ENCODE data around the gene ERC2.

ERC2 gene

DNA sequence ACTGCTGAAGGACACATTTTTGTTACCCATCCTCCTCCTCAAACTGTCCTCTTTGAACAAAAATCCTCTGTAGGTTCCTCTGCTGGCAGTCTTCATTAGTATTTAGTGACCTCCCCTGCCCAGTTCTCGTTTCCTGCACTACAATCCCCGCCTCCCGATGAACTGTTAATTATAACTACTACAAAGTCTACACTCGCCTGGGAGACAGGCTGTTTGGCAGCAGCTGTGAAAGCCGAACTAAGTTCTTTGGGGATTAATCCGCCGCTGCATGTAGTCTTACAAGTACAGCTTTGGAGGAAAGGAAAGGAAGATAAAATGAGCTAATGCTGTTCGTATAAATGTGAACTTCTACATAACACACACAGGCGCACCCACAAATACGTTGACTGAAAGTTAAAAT, 821.2 kb downstream of the ERC2 start:
- peaks cover 5 to 7% of the 10 kb centered on the region in 2 donors for H3K9me3 Mint-ChIP-seq
- peaks cover 0 to 7% of the 10 kb centered on the region in 2 donors for H3K27me3 Mint-ChIP-seq
- no peak overlapping the region for H3K27ac Mint-ChIP-seq
- ATAC-seq (replicated peaks) (no peak), DNase-seq (no peak)
- no peaks in the 10 kb centered on the region for H3K4me1 Mint-ChIP-seq (ENCODE audit: low read depth in 2 of 2)
- H3K36me3 Mint-ChIP-seq (ENCODE audit: insufficient read depth): peaks cover 2% of the 10 kb centered on the region
- H3K4me3 Mint-ChIP-seq: no peak overlapping the region

DNA sequence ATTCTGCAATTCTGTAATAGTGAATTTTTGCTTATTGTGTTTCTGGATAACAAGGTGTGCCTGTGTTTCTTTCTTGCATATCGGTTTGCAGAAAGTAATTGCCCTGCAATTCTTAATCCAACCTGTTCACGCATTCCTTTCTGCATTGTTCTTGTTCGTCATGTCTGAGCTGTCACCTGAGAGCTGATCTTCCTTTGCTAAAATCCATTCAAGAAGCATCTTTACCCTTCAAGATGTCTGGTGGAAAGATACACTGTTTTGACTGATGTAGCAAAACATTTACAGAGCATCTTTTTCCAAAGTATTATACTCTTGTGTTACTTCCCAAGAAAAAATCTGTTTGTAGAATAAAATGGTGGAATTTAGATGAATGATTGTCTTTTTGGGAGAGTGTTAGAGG, 822.1 kb downstream of the ERC2 start:
- no peaks in the 10 kb centered on the region for H3K4me1 Mint-ChIP-seq (ENCODE audit: low read depth in 2 of 2)
- no peak for DNase-seq
- no peak overlapping the region for H3K4me3 Mint-ChIP-seq
- peaks cover 0 to 7% of the 10 kb centered on the region in 2 donors for H3K27me3 Mint-ChIP-seq
- peaks cover 5 to 7% of the 10 kb centered on the region in 2 donors for H3K9me3 Mint-ChIP-seq
- H3K36me3 Mint-ChIP-seq (ENCODE audit: insufficient read depth): peaks cover 2% of the 10 kb centered on the region
- no peak for ATAC-seq (replicated peaks)
- H3K27ac Mint-ChIP-seq: no peak overlapping the region

DNA sequence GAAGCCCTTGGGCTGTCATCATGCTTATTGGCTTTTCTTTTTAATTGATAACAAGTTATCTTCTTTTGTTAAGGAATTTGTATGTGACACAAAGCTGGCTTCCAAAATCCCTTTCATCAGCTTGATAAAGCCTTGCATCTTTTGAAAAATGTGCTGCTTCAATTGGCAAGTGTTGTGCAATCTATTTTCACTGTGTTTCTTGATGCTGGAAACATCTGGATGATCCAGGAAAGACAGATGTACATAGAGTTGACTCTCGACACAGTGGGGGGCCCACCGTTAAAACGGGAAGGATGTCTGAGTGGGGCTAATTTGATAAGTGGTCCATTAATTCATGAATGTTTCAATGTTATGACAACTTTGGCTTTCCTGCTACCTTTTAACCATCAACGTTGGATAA, 822.8 kb downstream of the ERC2 start:
- Mint-ChIP-seq H3K27ac (no peak overlapping the region), H3K27me3 (peaks cover 0 to 7% of the 10 kb centered on the region in 2 donors), H3K4me1 (ENCODE audit: low read depth in 2 of 2) (no peaks in the 10 kb centered on the region), H3K4me3 (no peak overlapping the region), H3K36me3 (ENCODE audit: insufficient read depth) (no peaks in the 10 kb centered on the region), H3K9me3 (peaks cover 5% of the 10 kb centered on the region in 2 donors)
- ATAC-seq (replicated peaks): no peak
- no peak for DNase-seq

DNA sequence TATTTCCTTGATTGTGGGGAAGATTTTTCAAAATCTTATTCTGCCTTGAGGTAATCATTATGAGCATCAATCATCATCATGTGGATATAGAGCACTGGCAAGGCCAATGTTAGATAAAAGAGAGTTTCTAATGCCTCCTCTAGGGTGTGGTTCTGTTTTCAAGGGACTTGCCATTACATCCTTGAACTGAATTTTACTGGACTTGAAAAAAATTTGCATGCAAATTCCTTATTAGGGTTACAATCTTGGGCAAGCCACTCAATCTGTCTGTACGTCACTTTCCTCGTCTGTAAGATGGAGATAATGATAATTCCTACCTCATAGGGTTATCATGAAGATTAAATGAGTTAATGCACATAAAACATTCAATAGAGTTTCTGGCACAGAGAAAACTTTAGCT, 825.0 kb downstream of the ERC2 start:
- DNase-seq (no peak), ATAC-seq (replicated peaks) (no peak)
- H3K27me3 Mint-ChIP-seq: peaks cover 0 to 7% of the 10 kb centered on the region in 2 donors
- H3K9me3 Mint-ChIP-seq: peaks cover 13 to 18% of the 10 kb centered on the region in 2 donors
- no peaks in the 10 kb centered on the region for H3K4me1 Mint-ChIP-seq (ENCODE audit: low read depth in 2 of 2)
- no peak overlapping the region for H3K27ac Mint-ChIP-seq
- no peaks in the 10 kb centered on the region for H3K36me3 Mint-ChIP-seq (ENCODE audit: insufficient read depth)
- H3K4me3 Mint-ChIP-seq: no peak overlapping the region

DNA sequence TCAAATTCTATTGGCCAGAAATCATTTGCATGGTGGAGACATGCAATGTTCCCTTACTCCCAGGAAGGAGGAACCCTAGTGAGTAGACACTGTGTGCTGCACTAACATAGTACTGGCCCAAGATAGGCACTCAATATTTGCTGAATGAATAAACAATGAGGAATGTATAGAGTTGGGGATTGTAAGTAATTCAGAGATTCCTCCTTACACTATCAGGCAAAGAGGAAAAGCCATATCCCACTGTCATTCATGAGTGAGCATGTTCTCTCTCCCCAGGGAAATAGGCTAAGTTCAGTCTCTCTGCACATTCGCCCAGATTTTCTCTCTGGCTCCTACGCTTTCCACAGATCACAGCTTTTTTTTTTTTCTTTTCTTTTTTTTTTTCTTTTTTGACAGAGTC, 826.3 kb downstream of the ERC2 start:
- Mint-ChIP-seq H3K9me3 (peaks cover 11 to 23% of the 10 kb centered on the region in 2 donors), H3K27ac (no peak overlapping the region), H3K4me1 (ENCODE audit: low read depth in 2 of 2) (no peaks in the 10 kb centered on the region), H3K36me3 (ENCODE audit: insufficient read depth) (no peaks in the 10 kb centered on the region), H3K4me3 (no peak overlapping the region), H3K27me3 (peaks cover 0 to 2% of the 10 kb centered on the region in 2 donors)
- DNase-seq: no peak
- ATAC-seq (replicated peaks): no peak

DNA sequence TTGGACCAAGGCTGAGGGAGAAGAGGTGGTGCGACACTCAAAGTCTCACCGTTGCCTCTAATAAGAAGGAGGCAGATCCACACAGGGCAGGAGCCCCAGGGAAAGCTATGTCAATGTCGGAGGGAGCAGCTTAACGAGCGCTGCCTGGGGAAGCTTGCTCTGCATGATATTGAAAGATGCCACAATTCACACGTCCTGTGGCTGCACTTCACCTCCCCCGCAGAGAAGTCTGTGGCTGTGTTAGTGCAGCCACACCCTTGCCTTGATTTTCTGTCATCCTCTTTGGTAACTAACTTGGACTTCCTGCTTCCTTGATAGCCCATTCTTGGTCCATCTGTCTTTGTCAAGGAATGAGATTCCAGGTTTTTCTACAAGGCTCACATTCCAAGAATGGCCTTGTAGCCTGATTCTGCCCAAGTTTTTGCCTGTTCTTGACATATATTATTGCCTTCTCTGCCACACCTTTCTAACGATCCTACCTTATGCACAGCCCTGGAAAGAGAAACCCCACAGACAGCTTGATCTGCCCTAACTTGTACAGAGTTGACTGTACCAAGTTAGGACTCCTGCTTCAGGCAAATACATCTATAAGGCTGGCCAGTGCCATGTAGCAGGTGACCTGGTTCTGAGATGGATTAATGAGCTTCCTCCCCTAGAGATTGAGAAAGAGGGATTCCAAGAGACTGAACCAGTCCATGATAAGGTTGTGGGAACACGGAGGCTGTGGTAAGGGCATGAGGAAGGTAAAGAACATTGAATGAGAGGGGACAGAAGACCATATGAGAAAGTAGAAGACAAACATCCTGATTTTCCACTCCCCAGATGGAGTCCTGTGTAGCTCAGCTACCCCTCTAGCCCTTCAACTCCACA, 828.1 kb downstream of the ERC2 start:
- H3K27me3 Mint-ChIP-seq: no peaks in the 10 kb centered on the region
- H3K9me3 Mint-ChIP-seq: peaks cover 7 to 28% of the 10 kb centered on the region in 2 donors
- H3K36me3 Mint-ChIP-seq (ENCODE audit: insufficient read depth): no peaks in the 10 kb centered on the region
- ATAC-seq (replicated peaks) (no peak), DNase-seq (no peak)
- H3K27ac Mint-ChIP-seq: no peak overlapping the region
- H3K4me3 Mint-ChIP-seq: no peak overlapping the region
- H3K4me1 Mint-ChIP-seq (ENCODE audit: low read depth in 2 of 2): no peaks in the 10 kb centered on the region

DNA sequence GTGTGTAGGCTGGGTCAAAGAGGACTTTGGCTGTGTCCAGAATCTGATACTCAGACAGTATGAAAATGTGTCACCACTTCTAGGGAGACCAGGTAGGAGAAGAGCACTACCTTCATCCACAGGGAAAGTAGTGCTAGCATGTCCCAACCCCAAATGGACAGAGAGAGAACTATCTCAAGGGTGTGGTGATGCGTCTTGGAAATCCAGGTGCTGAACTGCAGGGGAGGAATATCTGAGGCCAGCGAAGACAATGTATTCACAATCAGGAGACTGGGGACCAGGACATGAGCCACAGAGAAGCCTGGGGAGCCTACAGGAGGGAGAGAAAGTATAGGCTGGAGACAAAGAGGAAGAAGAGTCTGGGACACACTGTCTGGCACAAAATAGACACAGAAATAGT, 829.1 kb downstream of the ERC2 start:
- no peaks in the 10 kb centered on the region for H3K27me3 Mint-ChIP-seq
- ATAC-seq (replicated peaks) (no peak), DNase-seq (no peak)
- peaks cover 7 to 30% of the 10 kb centered on the region in 2 donors for H3K9me3 Mint-ChIP-seq
- no peaks in the 10 kb centered on the region for H3K36me3 Mint-ChIP-seq (ENCODE audit: insufficient read depth)
- no peaks in the 10 kb centered on the region for H3K4me1 Mint-ChIP-seq (ENCODE audit: low read depth in 2 of 2)
- H3K27ac Mint-ChIP-seq: no peak overlapping the region
- H3K4me3 Mint-ChIP-seq: no peak overlapping the region

DNA sequence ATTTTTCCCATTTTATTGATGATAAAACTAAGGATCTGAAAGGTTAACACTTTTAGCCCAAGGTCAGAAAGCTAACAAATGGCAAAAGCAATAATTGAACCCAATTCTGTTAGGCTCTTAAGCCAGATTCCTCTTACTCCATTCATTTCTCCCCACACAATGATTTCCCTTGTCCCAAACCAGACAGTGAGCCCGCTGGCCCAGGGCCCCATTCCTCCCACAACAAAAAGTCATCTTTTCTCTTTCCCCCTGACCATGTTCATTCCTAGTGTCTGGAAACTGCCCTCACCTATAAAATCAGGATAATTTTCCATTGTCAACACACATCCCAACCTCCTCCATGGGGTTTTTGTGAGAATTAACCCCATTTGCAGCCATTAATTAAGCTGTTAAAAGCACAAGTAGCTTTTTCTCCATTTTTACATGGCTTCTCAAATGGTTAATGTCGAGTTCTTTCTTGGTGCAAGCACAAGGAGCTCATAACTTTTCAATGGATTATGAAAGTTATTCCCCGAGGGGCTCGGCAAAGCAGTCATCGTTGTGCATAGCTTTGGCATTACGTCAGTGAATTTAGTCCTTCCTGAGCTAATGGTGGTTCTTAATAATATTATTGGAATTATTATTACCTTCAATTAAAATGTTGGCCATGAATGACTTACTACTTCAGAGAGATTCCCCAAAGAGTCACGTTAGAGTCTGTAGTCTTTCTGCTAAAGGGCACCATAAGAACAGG, 830.2 kb downstream of the ERC2 start:
- H3K27me3 Mint-ChIP-seq: no peaks in the 10 kb centered on the region
- peaks cover 7 to 37% of the 10 kb centered on the region in 2 donors for H3K9me3 Mint-ChIP-seq
- peak overlapping the region in 1 of 2 donors; percentile 13 for H3K27ac Mint-ChIP-seq
- DNase-seq (no peak), ATAC-seq (replicated peaks) (no peak)
- no peaks in the 10 kb centered on the region for H3K4me1 Mint-ChIP-seq (ENCODE audit: low read depth in 2 of 2)
- no peaks in the 10 kb centered on the region for H3K36me3 Mint-ChIP-seq (ENCODE audit: insufficient read depth)
- H3K4me3 Mint-ChIP-seq: no peak overlapping the region

DNA sequence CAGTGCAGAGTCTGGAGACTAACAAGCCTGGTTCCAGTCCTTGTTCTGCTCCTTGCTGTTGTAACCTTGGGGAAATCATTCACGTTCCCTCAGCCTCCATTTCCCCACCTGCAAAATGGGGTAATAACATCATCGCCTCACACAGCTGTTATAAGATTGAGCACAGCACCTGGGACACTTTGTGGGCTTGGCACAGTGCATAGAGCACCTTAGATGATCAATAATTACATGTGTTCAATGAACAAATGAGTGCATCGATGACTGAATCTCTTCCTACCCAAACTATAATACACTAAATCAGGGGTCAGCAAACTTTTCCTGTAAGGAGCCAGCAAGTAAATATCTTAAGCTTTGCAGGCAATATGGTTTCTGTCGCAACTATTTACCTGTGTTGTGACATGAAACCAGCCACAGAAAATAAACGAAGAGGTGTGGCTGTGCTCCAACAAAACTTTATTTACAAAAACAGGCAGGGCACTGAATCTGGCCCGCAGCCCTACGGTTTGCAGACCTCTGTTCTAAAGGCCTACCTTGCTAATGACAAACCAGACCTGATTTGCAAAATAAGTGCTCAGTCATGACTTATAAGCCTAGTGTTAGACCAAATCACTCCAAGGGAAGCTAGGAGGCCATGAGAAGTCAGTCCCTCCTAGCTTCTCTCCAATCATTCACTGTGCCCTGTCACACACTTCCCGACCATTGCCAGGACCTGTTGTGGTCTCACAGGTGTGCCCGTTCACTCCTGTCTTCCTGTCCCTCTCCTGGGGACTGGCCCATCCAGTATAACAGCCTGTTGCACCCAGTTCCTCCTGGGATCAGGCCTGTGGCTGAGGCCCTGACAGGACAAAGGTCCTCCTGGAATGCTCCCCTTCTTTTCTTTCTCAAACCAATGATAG, 831.7 kb downstream of the ERC2 start:
- no peaks in the 10 kb centered on the region for H3K4me1 Mint-ChIP-seq (ENCODE audit: low read depth in 2 of 2)
- no peak for ATAC-seq (replicated peaks)
- no peak overlapping the region for H3K4me3 Mint-ChIP-seq
- H3K27ac Mint-ChIP-seq: no peak overlapping the region
- DNase-seq: no peak
- H3K36me3 Mint-ChIP-seq (ENCODE audit: insufficient read depth): no peaks in the 10 kb centered on the region
- no peaks in the 10 kb centered on the region for H3K27me3 Mint-ChIP-seq
- H3K9me3 Mint-ChIP-seq: peaks cover 15 to 37% of the 10 kb centered on the region in 2 donors

DNA sequence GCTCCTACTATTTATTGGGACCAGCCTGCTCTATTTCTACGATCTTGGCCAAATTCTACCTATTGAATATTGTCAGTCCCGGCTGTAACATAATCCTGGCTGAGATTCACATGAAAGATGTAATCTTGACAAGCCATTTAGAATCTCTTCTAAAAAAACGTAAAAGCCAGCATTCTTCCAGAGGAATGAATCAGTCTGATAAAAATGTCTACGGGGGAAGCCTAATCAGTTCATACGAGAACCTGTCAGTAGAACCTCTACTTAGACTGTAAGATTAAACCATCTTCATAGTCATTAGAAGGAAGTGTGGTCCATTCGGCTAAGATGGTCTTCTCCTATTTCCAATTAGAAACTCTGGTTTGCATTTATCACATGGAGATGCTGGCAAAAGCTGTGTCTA, 833.9 kb downstream of the ERC2 start:
- no peak overlapping the region for H3K27ac Mint-ChIP-seq
- H3K36me3 Mint-ChIP-seq (ENCODE audit: insufficient read depth): no peaks in the 10 kb centered on the region
- H3K9me3 Mint-ChIP-seq: peaks cover 17 to 32% of the 10 kb centered on the region in 2 donors
- ATAC-seq (replicated peaks): no peak
- H3K4me3 Mint-ChIP-seq: no peak overlapping the region
- DNase-seq: no peak
- H3K27me3 Mint-ChIP-seq: no peaks in the 10 kb centered on the region
- H3K4me1 Mint-ChIP-seq (ENCODE audit: low read depth in 2 of 2): no peaks in the 10 kb centered on the region

DNA sequence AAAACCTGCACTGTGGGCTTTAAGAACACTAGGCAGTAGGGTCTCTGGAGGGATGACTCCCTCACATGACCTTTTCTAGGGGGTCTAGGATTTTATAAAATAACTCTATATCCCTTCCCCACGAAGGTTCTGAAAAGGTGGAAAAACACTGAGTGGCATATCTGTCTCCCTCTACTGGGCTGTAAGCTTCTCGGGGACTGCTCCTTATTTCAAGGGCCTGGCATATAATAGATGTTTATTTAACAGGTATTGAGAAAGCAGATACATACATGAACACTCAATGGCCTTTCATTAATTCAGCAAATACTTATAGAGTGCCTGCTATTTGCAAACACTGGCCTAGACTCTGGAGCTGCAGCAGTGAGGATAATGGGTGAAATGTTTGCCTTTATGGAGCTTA, 834.9 kb downstream of the ERC2 start:
- Mint-ChIP-seq H3K27ac (no peak overlapping the region), H3K36me3 (ENCODE audit: insufficient read depth) (no peaks in the 10 kb centered on the region), H3K27me3 (no peaks in the 10 kb centered on the region), H3K9me3 (peaks cover 16 to 26% of the 10 kb centered on the region in 2 donors), H3K4me1 (ENCODE audit: low read depth in 2 of 2) (no peaks in the 10 kb centered on the region), H3K4me3 (no peak overlapping the region)
- ATAC-seq (replicated peaks) (no peak), DNase-seq (no peak)

DNA sequence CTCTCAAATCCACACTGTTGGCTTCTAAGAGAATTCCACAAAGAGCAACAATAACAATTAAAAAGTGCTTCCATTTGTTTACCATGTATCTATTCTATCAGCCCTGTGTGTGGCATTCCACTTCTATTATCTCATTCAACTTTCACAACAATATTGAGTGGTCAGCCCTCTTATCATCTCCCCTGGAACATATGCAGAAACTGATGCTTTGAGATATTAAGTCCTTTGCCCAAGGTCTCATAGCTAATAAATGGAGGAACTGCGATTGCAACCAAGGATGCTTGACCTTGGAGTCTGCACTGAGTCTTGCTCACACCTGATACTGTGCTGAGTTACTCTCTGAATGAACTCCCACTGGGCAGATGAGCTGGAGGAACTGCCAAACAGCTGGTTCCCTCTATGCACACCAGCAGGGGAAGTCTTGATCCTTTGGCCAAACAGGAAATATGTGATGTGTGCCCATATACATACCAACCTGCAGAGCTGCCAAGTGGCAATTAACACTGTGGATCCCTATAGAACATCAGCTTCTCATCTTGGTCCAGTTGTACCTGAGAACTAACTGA, 836.4 kb downstream of the ERC2 start:
- H3K27me3 Mint-ChIP-seq: no peaks in the 10 kb centered on the region
- DNase-seq (no peak), ATAC-seq (replicated peaks) (no peak)
- no peaks in the 10 kb centered on the region for H3K36me3 Mint-ChIP-seq (ENCODE audit: insufficient read depth)
- peaks cover 16 to 20% of the 10 kb centered on the region in 2 donors for H3K9me3 Mint-ChIP-seq
- no peaks in the 10 kb centered on the region for H3K4me1 Mint-ChIP-seq (ENCODE audit: low read depth in 2 of 2)
- H3K27ac Mint-ChIP-seq: no peak overlapping the region
- H3K4me3 Mint-ChIP-seq: no peak overlapping the region

DNA sequence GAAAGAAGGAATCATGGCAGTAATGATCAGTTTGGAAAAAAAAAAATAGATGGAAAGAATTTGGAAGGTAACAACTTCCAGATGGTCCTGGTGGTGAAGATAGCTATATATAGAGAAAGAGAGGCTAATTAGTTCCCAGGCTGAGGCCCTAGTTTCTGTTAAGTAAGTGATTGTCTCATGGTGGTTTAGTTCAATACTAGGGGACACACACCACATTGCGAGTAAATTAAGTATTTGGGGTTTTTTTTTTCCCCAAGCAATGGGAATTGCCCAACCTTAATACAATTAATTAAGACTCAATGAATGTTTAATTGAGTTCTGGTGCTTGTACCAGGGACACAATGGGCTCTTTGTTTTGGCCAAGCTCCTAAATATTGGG, 837.4 kb downstream of the ERC2 start:
- H3K4me3 Mint-ChIP-seq: no peak overlapping the region
- H3K4me1 Mint-ChIP-seq (ENCODE audit: low read depth in 2 of 2): no peaks in the 10 kb centered on the region
- no peak overlapping the region for H3K27ac Mint-ChIP-seq
- DNase-seq: no peak
- no peaks in the 10 kb centered on the region for H3K36me3 Mint-ChIP-seq (ENCODE audit: insufficient read depth)
- peaks cover 15 to 16% of the 10 kb centered on the region in 2 donors for H3K9me3 Mint-ChIP-seq
- ATAC-seq (replicated peaks): no peak
- no peaks in the 10 kb centered on the region for H3K27me3 Mint-ChIP-seq
